K562 (cell line): Measurements from ENCODE around the gene NRARP. TPM values are rescaled to one million over a fixed set of nuclear protein-coding genes. Genes with fewer than 3 reads are reported as not detected.

Source experiments
- ETV1 ChIP-seq: fragments of 450-650 bp; conservative IDR thresholded peaks from 2 replicates; pipeline ENCODE4 v1.6.1; 2016; ENCODE audit warnings: missing genetic modification characterization, control low read depth, low read depth, missing compliant biosample characterization
- FOXK2 ChIP-seq, 2 experiments: fragments of 450-650 bp; IDR thresholded peaks in 1 of 2; conservative IDR thresholded peaks in 1 of 2; 2 replicates each; pipeline ENCODE4 v1.6.1; 2016; ENCODE audit warnings: low read depth in 2 of 2, mild to moderate bottlenecking in 1 of 2
- GABPB2 ChIP-seq: fragments of 250-450 bp; sonication (Bioruptor Pico); conservative IDR thresholded peaks from 2 replicates; pipeline ENCODE4 v1.5.1; 2021; ENCODE audit warnings: mild to moderate bottlenecking
- GTF2B ChIP-seq: IDR thresholded peaks from 2 replicates; pipeline ENCODE4 v1.6.1; 2011; ENCODE audit not compliant: insufficient read length; ENCODE audit errors: extremely low read depth
- HOMEZ ChIP-seq: fragments of 250-450 bp; sonication (Bioruptor Pico); IDR thresholded peaks from 2 replicates; pipeline ENCODE4 v1.4.0; 2020; ENCODE audit warnings: mild to moderate bottlenecking, moderate library complexity
- JUND ChIP-seq, 2 experiments: IDR thresholded peaks; 2 replicates in 1 of 2; 3 replicates in 1 of 2; pipeline ENCODE4 v1.6.1; 2011; ENCODE audit warnings: borderline replicate concordance in 2 of 2, low read depth in 2 of 2, low read length in 2 of 2, improper control_type of control experiment in 1 of 2, missing biosample characterization in 1 of 2, missing genetic modification characterization in 1 of 2, missing genetic modification reagents in 1 of 2
- MCM5 ChIP-seq: fragments of 450-650 bp; IDR thresholded peaks from 2 replicates; pipeline ENCODE4 v1.6.1; 2016; ENCODE audit warnings: low read depth
- NUFIP1 ChIP-seq: fragments of 450-650 bp; IDR thresholded peaks from 2 replicates; pipeline ENCODE4 v1.6.1; 2018; ENCODE audit not compliant: partially characterized antibody
- POLR3A ChIP-seq: IDR thresholded peaks from 2 replicates; pipeline ENCODE4 v1.6.1; 2011; ENCODE audit warnings: borderline replicate concordance, mild to moderate bottlenecking, moderate library complexity; ENCODE audit not compliant: insufficient read length, insufficient read depth; ENCODE audit errors: extremely low read depth
- SLC30A9 ChIP-seq: fragments of 250-450 bp; sonication (Bioruptor Pico); IDR thresholded peaks from 2 replicates; pipeline ENCODE4 v1.8.0; 2022; ENCODE audit warnings: mild to moderate bottlenecking, moderate library complexity
- TAF15 ChIP-seq: fragments of 200-400 bp; formaldehyde crosslinking; IDR thresholded peaks from 2 replicates; pipeline ENCODE4 v1.6.1; 2017; ENCODE audit warnings: mild to moderate bottlenecking, low read depth, low read length, moderate library complexity
- ZNF224 ChIP-seq: sonication (generic); formaldehyde crosslinking; IDR thresholded peaks from 2 replicates; pipeline ENCODE4 v1.8.0; 2022; ENCODE audit warnings: mild to moderate bottlenecking, missing genetic modification reagents
- ZNF511 ChIP-seq: sonication (generic); formaldehyde crosslinking; IDR thresholded peaks from 2 replicates; pipeline ENCODE4 v1.8.0; 2022; ENCODE audit warnings: mild to moderate bottlenecking, missing genetic modification reagents
- ZNF551 ChIP-seq: fragments of 250-450 bp; sonication (Bioruptor Pico); IDR thresholded peaks from 2 replicates; pipeline ENCODE4 v1.5.0; 2021; ENCODE audit warnings: mild to moderate bottlenecking, moderate library complexity
- ZNF584 ChIP-seq: fragments of 200-800 bp; sonication (Bioruptor generic); IDR thresholded peaks from 2 replicates; pipeline ENCODE4 v1.6.1; 2016; ENCODE audit warnings: low read depth, mild to moderate bottlenecking, missing genetic modification characterization, missing compliant biosample characterization
- ZNF639 ChIP-seq, 2 experiments: fragments of 200-800 bp in 1 of 2; sonication (Bioruptor generic) in 1 of 2; sonication (generic) in 1 of 2; formaldehyde crosslinking in 1 of 2; IDR thresholded peaks in 1 of 2; conservative IDR thresholded peaks in 1 of 2; 2 replicates each; pipeline versions ENCODE4 v1.5.0 to v1.6.1; 2016 to 2020; ENCODE audit warnings: missing compliant biosample characterization in 1 of 2, missing genetic modification characterization in 1 of 2, missing genetic modification reagents in 1 of 2
- ZNF780A ChIP-seq: fragments of 250-450 bp; sonication (Bioruptor Pico); IDR thresholded peaks from 2 replicates; pipeline ENCODE4 v1.5.0; 2021; ENCODE audit warnings: mild to moderate bottlenecking
- ZNF785 ChIP-seq: fragments of 250-450 bp; sonication (Bioruptor Pico); IDR thresholded peaks from 2 replicates; pipeline ENCODE4 v1.4.0; 2020; ENCODE audit warnings: mild to moderate bottlenecking
- polyA plus RNA-seq, 8 experiments: library from polyadenylated mRNA; depleted of rRNA in 4 of 8; stranded (reverse) in 5 of 8; unstranded in 3 of 8; fragments of >200 nt; fragmentation: Nextera tagmentation in 2 of 8; fragmentation: Illumina TruSeq in 1 of 8; extraction: Ambion mirVana in 2 of 8; extraction: Trizol in 1 of 8; gene quantifications; 2 replicates each; pipeline versions ENCODE4 v1.2.1 to v1.2.3, GENCODE V29; 2011 to 2014; ENCODE audit warnings: inconsistent platforms in 1 of 8, missing spikeins in 1 of 8
- total RNA-seq, 7 experiments: library from RNA; depleted of rRNA in 6 of 7; stranded (reverse); fragments of >200 nt in 6 of 7; fragmentation: Illumina TruSeq in 2 of 7; extraction: Trizol in 2 of 7; gene quantifications; 2 replicates each; pipeline versions ENCODE4 v1.2.1 to v1.2.3, GENCODE V29; 2011 to 2021; ENCODE audit warnings: low replicate concordance in 1 of 7
- TF ChIP-seq, protein P1 (sequence below): fragments of 200-400 bp; formaldehyde crosslinking; IDR thresholded peaks from 2 replicates; pipeline ENCODE4 v1.6.1; 2017; ENCODE audit warnings: mild to moderate bottlenecking, low read depth, low read length, moderate library complexity

NRARP gene
- total and polyA plus RNA-seq, 9 of the 15 experiments (the other 6 are each of a cell fraction or from before 2014, with no cell fraction given), result 2.0 to 24.5 (median 7.2) TPM; not detected in 2

DNA sequence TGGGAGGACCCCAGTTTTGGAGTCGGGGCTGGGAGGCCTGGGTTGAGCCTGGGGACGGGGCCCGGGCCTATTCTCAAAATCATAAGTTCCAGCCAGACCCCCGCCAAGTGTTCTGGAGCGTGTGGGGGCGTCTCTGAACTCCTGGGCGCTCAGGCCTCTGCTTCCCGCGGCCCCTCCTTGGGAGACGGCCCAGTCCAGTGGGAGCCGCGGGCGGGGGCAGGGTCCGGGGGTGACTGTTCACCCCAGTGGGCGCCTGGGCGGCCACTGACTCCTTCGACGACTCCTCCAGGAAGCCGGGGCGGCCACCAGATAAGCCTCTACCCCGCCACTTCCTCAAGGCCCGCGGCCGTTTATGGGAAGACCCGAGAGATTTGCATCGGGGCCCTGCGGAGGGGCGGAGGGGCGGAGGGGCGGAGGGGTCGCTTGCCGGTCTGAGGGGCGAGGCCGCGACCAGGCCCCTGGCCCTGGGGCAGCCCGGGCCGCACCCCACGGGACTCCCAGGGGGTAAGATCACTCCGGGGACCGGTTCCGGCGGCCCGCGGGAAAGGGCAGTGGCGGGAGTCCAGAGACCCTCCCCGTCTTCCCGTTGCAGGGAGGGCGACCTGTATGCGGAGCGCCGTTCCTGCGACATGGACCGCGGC is 23.9 kb downstream of the NRARP start (continued):
- no peak for TF ChIP-seq GTF2B
- TF ChIP-seq, protein P1, sequence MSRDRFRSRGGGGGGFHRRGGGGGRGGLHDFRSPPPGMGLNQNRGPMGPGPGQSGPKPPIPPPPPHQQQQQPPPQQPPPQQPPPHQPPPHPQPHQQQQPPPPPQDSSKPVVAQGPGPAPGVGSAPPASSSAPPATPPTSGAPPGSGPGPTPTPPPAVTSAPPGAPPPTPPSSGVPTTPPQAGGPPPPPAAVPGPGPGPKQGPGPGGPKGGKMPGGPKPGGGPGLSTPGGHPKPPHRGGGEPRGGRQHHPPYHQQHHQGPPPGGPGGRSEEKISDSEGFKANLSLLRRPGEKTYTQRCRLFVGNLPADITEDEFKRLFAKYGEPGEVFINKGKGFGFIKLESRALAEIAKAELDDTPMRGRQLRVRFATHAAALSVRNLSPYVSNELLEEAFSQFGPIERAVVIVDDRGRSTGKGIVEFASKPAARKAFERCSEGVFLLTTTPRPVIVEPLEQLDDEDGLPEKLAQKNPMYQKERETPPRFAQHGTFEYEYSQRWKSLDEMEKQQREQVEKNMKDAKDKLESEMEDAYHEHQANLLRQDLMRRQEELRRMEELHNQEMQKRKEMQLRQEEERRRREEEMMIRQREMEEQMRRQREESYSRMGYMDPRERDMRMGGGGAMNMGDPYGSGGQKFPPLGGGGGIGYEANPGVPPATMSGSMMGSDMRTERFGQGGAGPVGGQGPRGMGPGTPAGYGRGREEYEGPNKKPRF, result no peak
- no peak for TF ChIP-seq FOXK2 (conservative IDR thresholded peaks at IDR 0.05 in 1 of 2, IDR thresholded peaks at IDR 0.05 in 1 of 2; ENCODE audit: low read depth in 2 of 2)
- no peak for TF ChIP-seq ZNF551 (CRISPR knock-in tag)
- TF ChIP-seq TAF15, result no peak
- TF ChIP-seq JUND (IDR thresholded peaks at IDR 0.05; ENCODE audit: borderline replicate concordance, low read depth, low read length), result no peak
- TF ChIP-seq JUND (tag; IDR thresholded peaks at IDR 0.05; ENCODE audit: borderline replicate concordance, low read depth, low read length), result no peak
- TF ChIP-seq ZNF639 (CRISPR knock-in tag; conservative IDR thresholded peaks at IDR 0.05 in 1 of 2, IDR thresholded peaks at IDR 0.05 in 1 of 2), result peak in 1 of 2 experiments; percentile 22; a peak in 1 of 4 replicates
- no peak for TF ChIP-seq ZNF584
- TF ChIP-seq ZNF511 (CRISPR knock-in tag), result no peak
- TF ChIP-seq ZNF785 (CRISPR knock-in tag), result no peak
- no peak for TF ChIP-seq ZNF224 (CRISPR knock-in tag)
- TF ChIP-seq GABPB2 (CRISPR knock-in tag), result no peak
- TF ChIP-seq NUFIP1, result no peak
- TF ChIP-seq SLC30A9, result no peak
- TF ChIP-seq ETV1 (tag), result 0 out of 2 replicates have a peak, but pooled peaks have one; percentile 19
- no peak for TF ChIP-seq POLR3A
- TF ChIP-seq HOMEZ (CRISPR knock-in tag), result no peak
- TF ChIP-seq ZNF780A (CRISPR knock-in tag), result no peak
- no peak for TF ChIP-seq MCM5
